Posterior cingulate gyrus (tissue), 11 donors: ENCODE data around the gene CYP1B1.
"Not testable (repeated sequence)": the region's sequence is repeated elsewhere in the genome, so short reads cannot be mapped to it uniquely, and the experiment has no call there.

Experiments used
- DNase-seq, 10 donors: peaks; one replicate each; pipeline versions ENCODE4 v3.0.0 to v3.0.0-alpha.2; 2020 to 2021; ENCODE audit warnings: mixed read lengths in 3 of 10
- intact Hi-C: fragments of 100-400 bp; cut with DNase I; formaldehyde crosslinking; loops from one replicate; pipeline ENCODE4 v1.15.1; 2023

Gene CYP1B1

GRCh38 chr2:38038682-38039081 is 37.3 kb downstream of the CYP1B1 start:
- peak in 1 of 10 donors; percentile 63 for DNase-seq

GRCh38 chr2:38037757-38038621 is 38.0 kb downstream of the CYP1B1 start:
- intact Hi-C loops = no loop called here
- DNase-seq = peak in 9 of 10 donors; percentile 16 to 90 (median 61)

More at GRCh38 chr2:38038682-38039081, 37.3 kb downstream of the CYP1B1 start:
- intact Hi-C loops = no loop called here

DNA sequence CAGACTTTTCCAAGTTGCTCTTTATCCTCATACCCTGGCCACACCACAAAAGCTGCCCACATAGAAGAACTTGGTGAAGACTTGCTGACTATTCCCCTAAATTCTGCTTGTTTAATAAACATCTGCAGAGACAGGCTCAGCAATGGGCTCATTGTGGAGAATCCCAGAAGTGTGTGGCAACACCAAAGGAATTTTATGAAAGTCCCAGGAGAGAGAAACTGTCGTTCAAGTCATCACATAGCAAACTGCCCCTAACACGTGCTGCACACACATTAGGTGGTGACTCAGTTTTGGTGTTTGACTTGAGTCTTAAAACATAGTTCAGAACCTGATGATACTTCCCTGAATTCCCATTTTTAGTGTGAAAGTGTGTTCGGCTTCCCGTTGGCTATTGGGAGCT is 38.6 kb downstream of the CYP1B1 start:
- intact Hi-C loops = no loop called here
- DNase-seq = no peak

GRCh38 chr2:38035968-38036367 is 40.0 kb downstream of the CYP1B1 start:
- DNase-seq = no peak
- intact Hi-C loops = no loop called here

- DNase-seq = no peak
- intact Hi-C loops = no loop called here
Measured at GRCh38 chr2:38033646-38034045, 42.3 kb downstream of the CYP1B1 start.

GRCh38 chr2:38032946-38033345 is 43.0 kb downstream of the CYP1B1 start:
- DNase-seq = no peak
- intact Hi-C loops = no loop called here

DNA sequence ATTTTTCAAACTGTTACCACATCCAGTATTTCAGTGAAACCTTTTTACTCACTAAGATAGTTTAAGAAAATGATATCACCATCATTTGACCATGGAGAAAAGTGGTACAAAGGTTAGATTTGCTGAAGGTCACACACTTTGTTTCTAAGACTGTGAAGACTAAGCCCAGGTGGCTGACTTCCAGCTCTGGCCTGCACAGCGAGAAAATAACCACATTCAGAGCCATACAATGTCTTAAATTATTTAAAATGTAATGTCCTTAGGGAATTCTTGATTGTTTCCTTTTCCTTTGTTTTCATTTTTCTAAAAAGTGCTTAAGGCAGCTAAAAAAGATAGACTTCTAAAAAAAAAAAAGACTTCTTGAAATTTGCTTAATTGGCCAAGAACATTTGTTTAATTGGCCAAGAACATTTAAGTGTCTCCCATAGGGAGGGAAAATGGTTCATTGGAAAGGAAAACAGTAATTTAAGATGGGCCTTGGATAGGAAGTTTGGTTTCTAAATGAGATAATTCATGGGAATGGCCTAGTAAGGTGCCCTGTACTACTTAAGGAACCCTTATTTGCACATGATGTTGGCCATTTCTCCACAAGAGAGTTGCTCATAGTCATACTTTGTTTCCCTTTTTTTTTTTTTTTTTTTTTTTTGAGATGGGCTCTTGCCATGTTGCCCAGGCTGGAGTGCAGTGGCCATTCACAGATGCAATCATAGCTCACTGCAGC is 45.2 kb downstream of the CYP1B1 start:
- DNase-seq = no peak
- intact Hi-C loops = no loop called here

DNA sequence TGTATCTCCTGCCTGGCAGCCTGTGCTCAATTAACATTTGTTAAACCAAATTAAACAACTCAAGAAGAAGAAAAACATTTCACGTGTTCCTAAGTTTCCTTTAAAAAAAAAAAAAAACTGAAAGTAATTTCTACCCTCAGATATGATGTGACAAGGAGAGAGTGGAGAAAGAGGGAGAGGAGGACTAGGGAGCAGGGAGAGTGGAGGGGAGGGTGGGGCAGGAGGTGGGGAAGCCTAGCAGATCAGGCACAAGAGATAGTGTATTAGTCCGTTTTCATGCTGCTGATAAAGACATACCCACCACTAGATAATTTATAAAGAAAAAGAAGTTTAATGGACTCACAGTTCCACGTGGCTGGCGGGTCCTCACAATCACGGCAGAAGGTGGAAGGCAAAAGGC is 46.4 kb downstream of the CYP1B1 start:
- intact Hi-C loops = no loop called here
- no peak for DNase-seq

GRCh38 chr2:38028829-38029228 is 47.1 kb downstream of the CYP1B1 start:
- DNase-seq = no peak
- intact Hi-C loops = no loop called here

- DNase-seq = no peak
- intact Hi-C loops = no loop called here
Measured at GRCh38 chr2:38026846-38027245, 49.1 kb downstream of the CYP1B1 start.

DNA sequence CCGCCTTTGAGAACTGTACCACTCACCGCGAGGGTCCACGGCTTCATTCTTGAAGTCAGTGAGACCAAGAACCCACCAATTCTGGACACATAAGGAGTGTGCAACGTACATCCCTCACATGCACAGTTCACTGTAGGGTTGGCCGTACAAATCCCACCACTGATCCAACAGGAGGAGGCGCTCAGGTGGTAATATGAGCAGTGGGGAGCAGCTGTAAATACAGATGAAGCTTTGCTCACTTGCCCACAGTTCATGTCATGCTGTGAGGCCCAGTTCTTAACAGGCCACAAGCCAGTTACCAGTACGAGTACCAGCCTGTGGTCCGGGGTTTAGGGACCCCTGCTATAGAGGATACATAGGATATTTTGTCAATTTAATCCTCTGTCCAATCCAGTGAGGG is 54.4 kb downstream of the CYP1B1 start:
- no peak for DNase-seq
- intact Hi-C loops = no loop called here

DNA sequence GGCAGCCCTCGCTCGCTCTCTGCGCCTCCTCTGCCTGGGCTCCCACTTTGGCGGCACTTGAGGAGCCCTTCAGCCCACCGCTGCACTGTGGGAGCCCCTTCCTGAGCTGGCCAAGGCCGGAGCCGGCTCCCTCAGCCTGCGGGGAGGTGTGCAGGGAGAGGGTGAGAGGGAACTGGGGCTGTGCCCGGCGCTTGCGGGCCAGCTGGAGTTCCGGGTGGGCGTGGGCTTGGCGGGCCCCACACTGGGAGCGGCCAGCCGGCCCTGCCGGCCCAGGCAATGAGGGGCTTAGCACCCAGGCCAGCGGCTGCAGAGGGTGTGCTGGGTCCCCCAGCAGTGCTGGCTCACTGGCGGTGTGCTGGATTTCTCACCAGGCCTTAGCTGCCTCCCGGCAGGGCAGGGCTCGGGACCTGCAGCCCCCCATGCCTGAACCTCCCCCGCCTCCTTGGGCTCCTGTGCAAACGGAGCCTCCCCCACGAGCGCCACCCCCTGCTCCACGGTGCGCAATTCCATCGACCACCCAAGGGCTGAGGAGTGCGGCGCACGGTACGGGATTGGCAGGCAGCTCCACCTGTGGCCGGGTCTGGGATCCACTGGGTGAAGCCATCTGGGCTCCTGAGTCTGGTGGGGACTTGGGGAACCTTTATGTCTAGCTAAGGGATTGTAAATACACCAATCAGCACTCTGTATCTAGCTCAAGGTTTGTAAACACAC is 55.4 kb downstream of the CYP1B1 start:
- intact Hi-C loops = not testable (repeated sequence)

DNA sequence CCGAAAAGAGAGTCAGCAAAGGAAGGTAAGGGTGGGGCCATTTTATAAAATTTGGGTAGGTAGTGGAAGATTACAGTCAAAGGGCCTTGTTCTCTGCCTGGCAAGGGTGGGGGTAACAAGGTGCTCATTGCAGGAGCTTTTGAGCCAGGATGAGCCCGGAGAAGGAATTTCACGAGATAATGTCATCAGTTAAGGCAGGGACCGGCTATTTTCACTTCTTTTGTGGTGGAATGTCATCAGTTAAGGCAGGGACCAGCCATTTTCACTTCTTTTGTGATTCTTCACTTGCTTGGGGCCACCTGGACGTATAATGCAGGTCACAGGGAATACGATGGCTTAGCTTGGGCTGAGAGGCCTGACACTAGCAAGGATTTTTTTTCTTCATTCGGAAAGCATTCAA is 58.1 kb downstream of the CYP1B1 start:
- intact Hi-C loops = no loop called here
- no peak for DNase-seq

More for the DNA sequence above, 55.4 kb downstream of the CYP1B1 start:
- DNase-seq = peak in 1 of 10 donors; percentile 75
